ENCODE results near the gene EXOC7. TPM values are rescaled to one million over a fixed set of nuclear protein-coding genes. Genes with fewer than 3 reads are reported as not detected.
"Not testable (repeated sequence)": the region's sequence is repeated elsewhere in the genome, so short reads cannot be mapped to it uniquely, and the experiment has no call there.

The EXOC7 gene
- polyA plus RNA-seq, 10 donors = 63.9 to 103 (median 82.0) TPM

- DNase-seq = no peak
These were observed 54.9 kb downstream of the EXOC7 start for GRCh38 chr17:76048711-76049110.

GRCh38 chr17:76048025-76048605 lies 55.5 kb downstream of the EXOC7 start:
- DNase-seq = no peak

- no peak for DNase-seq
These were observed 57.5 kb downstream of the EXOC7 start for GRCh38 chr17:76046064-76046463.

GRCh38 chr17:76044475-76045007 lies 59.0 kb downstream of the EXOC7 start:
- not testable (repeated sequence) for DNase-seq

GRCh38 chr17:76042868-76043267 lies 60.7 kb downstream of the EXOC7 start:
- not testable (repeated sequence) for DNase-seq

- no peak for DNase-seq
These were observed 63.2 kb downstream of the EXOC7 start for GRCh38 chr17:76040376-76040775.

GRCh38 chr17:76039121-76039520 lies 64.5 kb downstream of the EXOC7 start:
- no peak for DNase-seq

- no peak for DNase-seq
These were observed 65.5 kb downstream of the EXOC7 start for GRCh38 chr17:76038050-76038449.

GRCh38 chr17:76036497-76037261 lies 66.9 kb downstream of the EXOC7 start:
- peak in 1 of 3 donors; percentile 21 for DNase-seq

- DNase-seq = no peak
These were observed 68.9 kb downstream of the EXOC7 start for GRCh38 chr17:76034428-76035350.

- DNase-seq = no peak
These were observed 70.4 kb downstream of the EXOC7 start for GRCh38 chr17:76033139-76033538.

- no peak for DNase-seq
These were observed 70.8 kb downstream of the EXOC7 start for GRCh38 chr17:76032780-76033108.

GRCh38 chr17:76032073-76032779 lies 71.4 kb downstream of the EXOC7 start:
- no peak for DNase-seq

Other genes with a start within 250 kb of the EXOC7 start
- gene WBP2, start 248.5 kb downstream of the EXOC7 start, polyA plus RNA-seq (ENCODE audit: insufficient read length in 10 of 10) = 10 to 100 TPM; 46.3 to 57.8 (median 51.4) TPM
- 10 to 100 TPM; 15.3 to 27.2 (median 21.3) TPM for gene TRIM47, start 225.2 kb downstream of the EXOC7 start, polyA plus RNA-seq (ENCODE audit: insufficient read length in 10 of 10)
- gene TRIM65, start 206.8 kb downstream of the EXOC7 start, polyA plus RNA-seq (ENCODE audit: insufficient read length in 10 of 10) = 10 to 100 TPM in 9 of 10 donors, 1 to 10 TPM in 1; 9.2 to 20.8 (median 13.9) TPM
- 10 to 100 TPM; 52.9 to 67.8 (median 63.9) TPM for gene MRPL38, start 198.9 kb downstream of the EXOC7 start, polyA plus RNA-seq (ENCODE audit: insufficient read length in 10 of 10)
- gene FBF1, start 162.7 kb downstream of the EXOC7 start, polyA plus RNA-seq (ENCODE audit: insufficient read length in 10 of 10) = 1 to 10 TPM; 3.1 to 7.9 (median 6.2) TPM
- gene ACOX1, start 124.6 kb downstream of the EXOC7 start, polyA plus RNA-seq (ENCODE audit: insufficient read length in 10 of 10) = 10 to 100 TPM; 14.2 to 22.4 (median 18.5) TPM
- gene TEN1, start 124.5 kb downstream of the EXOC7 start, polyA plus RNA-seq (ENCODE audit: insufficient read length in 10 of 10) = 10 to 100 TPM in 9 of 10 donors, 1 to 10 TPM in 1; 8.5 to 20.2 (median 14.0) TPM
- gene CDK3, start 102.9 kb downstream of the EXOC7 start, polyA plus RNA-seq (ENCODE audit: insufficient read length in 10 of 10) = 10 to 100 TPM in 1 of 10 donors, 1 to 10 TPM in 9; 3.9 to 12.1 (median 7.1) TPM
- gene EVPL, start 76.5 kb downstream of the EXOC7 start, polyA plus RNA-seq (ENCODE audit: insufficient read length in 10 of 10) = 10 to 100 TPM in 2 of 10 donors, under 1 TPM in 7, not detected in 1; 0.11 to 12.4 (median 0.18) TPM
- gene SRP68, start 31.3 kb downstream of the EXOC7 start, polyA plus RNA-seq (ENCODE audit: insufficient read length in 10 of 10) = 10 to 100 TPM; 62.0 to 92.5 (median 78.8) TPM
- gene GALR2, start 29.0 kb downstream of the EXOC7 start, polyA plus RNA-seq (ENCODE audit: insufficient read length in 10 of 10) = not detected
- gene ZACN, start 24.6 kb downstream of the EXOC7 start, polyA plus RNA-seq (ENCODE audit: insufficient read length in 10 of 10) = 10 to 100 TPM in 3 of 10 donors, 1 to 10 TPM in 7; 1.7 to 17.8 (median 6.9) TPM
- under 1 TPM in 7 of 10 donors, not detected in 3; 0.05 to 0.41 (median 0.12) TPM for gene FOXJ1, start 37.5 kb upstream of the EXOC7 start, polyA plus RNA-seq (ENCODE audit: insufficient read length in 10 of 10)
- gene RNF157, start 136.7 kb upstream of the EXOC7 start, polyA plus RNA-seq (ENCODE audit: insufficient read length in 10 of 10) = 10 to 100 TPM in 5 of 10 donors, 1 to 10 TPM in 5; 5.6 to 15.7 (median 9.8) TPM
- 10 to 100 TPM; 11.9 to 20.7 (median 16.8) TPM for gene UBALD2, start 161.6 kb upstream of the EXOC7 start, polyA plus RNA-seq (ENCODE audit: insufficient read length in 10 of 10)
- 1 to 10 TPM; 2.1 to 4.7 (median 3.4) TPM for gene QRICH2, start 204.5 kb upstream of the EXOC7 start, polyA plus RNA-seq (ENCODE audit: insufficient read length in 10 of 10)